ENCODE data around the gene C20orf96.
"Not testable (repeated sequence)": the region's sequence is repeated elsewhere in the genome, so short reads cannot be mapped to it uniquely, and the experiment has no call there.

C20orf96 gene, protein sequence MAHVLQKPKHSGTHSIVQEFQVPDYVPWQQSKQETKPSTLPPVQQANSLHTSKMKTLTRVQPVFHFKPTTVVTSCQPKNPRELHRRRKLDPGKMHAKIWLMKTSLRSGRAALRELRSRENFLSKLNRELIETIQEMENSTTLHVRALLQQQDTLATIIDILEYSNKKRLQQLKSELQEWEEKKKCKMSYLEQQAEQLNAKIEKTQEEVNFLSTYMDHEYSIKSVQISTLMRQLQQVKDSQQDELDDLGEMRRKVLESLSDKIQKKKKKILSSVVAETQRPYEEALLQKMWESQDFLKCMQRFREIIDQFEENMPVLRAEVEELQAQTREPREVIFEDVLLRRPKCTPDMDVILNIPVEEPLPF

DNA sequence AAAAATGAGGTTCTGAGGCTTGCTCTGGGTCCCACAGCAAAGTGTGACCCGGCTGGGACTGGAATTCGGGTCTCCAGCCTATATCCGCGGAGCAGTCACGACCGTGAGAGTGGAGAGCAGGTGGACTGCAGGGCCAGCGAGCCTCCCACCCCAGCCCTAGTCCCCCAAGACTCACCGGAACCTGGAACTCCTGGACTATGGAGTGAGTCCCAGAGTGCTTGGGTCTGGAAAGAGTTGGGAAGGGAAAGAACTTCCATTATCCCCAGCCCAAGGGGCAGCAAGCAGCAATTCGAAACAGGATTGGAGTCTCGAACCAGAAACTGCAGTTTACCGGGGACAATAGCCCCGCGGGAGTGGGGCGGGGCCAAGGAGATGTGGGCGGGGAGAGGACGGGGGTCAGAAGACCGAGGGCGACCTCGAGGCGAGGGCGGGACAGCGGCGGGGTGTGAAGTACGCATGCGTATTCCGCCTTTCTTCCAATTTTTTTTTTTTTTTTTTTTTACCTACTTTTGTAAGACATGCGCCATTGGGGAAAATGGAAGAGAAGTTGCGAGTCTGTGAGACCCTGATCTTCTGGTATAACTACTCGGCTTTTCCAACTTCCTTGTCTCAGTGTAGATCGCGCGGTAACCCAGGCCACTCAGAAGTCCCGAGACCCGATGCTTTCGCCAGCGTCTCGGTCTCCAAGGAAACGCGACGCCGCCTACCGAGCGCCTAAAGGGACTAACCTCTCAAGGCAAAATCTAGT, at the start of gene C20orf96:
Gene C20orf96, minus strand, starts transcription at position 667 of the 748 bp plus-strand sequence. Its CDS starts 140 bp downstream, at position 527.
- DNase-seq = peak; percentile 88

- not testable (repeated sequence) for DNase-seq
Measured at GRCh38 chr20:336040-336439, 45.5 kb upstream of the C20orf96 start.

- DNase-seq = no peak
Measured at GRCh38 chr20:334578-334977, 44.0 kb upstream of the C20orf96 start.

GRCh38 chr20:330233-331149, 39.9 kb upstream of the C20orf96 start:
- peak; percentile 66 for DNase-seq

DNA sequence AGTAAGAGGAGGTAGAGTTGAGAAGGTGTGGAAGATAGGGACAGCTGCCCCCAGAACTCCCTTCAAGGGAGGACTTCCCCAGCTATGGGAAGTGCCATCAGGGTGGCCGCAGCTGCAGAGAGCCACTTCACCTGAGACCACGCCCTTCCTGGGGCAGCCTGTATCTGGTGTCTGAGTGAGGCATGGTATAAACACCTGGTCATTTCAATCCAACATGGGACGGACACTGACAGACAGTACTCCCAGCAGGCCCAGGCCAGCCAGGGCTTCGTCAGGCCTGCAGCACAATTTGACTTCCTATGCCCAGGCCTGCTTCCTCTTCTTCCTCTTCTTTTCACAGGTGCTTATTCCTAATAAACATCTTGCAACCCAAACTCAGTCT, 39.3 kb upstream of the C20orf96 start:
- no peak for DNase-seq

- no peak for DNase-seq
Measured at GRCh38 chr20:328975-329695, 38.6 kb upstream of the C20orf96 start.

DNA sequence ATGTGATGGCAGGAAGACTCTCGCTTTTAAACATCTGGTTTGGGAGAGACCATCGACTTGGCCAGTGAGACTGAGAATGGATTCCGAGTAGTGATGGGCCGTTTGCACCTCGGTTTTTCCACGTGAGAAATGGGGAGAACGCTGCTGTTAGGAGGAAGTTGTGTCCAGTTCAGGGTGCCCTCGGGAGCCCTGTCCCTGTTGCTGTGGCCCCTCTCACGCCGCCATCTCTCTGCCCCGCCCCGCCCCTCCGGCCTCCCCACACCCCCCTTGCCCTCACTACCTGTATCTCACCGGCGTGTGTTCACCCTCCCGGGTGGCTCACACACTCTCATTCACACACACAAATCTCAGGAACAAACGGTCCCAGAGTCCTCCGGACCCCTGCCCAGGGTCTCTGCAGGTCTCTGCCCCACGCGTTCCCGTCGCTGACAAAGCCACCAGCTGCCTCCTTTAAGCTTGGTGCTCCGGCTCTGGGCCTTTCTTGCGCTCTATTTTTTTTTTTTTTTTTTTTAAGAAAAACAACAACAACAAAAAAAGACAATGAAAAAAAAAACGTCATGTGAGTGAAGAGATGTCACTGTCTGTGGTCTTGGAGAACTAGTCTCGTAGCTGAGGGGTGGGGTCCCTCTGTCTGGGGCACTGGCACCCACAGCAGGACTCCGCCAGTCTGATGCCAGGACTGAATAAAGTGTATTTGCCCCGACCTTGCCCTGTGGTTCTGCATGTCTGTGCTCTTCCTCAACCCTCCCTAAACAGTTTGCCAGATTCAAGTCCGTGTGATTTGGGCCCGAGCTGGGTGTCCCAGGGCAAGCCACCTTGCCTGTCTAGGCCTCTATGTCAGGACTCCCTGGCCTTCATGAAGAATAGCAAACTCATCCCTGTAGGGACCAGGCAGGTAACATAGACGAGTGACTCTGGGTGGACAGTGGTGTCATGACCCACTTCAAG, 37.8 kb upstream of the C20orf96 start:
- no peak for DNase-seq

DNA sequence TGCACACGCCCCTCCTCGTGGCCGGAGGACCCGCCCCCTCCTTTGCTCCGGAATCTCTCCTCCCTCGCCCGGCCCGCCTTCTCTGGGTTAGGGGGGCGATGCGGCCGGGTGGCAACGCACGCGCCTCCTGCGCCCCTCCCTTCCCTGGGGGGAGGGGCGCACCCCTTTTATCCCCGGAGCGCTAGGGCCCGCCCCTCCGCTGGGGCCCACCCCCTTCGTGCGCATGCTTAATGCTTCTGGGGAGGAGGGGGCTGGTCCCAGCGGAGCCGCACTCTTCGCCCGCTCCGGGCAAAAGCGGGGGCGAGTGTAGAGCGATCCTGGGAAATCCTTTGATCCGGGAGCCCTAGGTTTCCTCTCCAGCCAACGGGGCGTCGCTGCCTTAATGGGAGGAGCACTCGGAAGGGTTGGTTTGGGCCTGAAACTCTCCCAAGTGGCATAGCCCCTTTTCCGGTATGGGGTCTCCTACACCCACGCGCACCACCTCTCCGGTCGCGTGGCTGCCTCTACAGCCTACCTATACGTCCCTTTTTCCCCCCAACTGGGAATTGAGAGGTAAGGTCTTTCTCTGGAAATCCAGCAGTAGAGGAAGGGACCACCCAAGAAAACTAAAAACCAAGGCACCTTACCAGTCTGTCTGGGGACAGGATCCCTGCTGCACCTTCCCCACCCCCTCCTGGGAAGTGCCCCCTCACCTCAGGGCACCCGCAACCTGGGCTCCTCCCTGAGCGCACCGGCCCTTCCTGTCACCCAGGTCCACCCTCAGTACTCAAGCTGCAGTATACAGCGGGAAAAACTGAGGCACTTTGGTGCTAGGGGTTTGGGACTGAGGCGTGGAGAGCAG, 36.9 kb upstream of the C20orf96 start:
- DNase-seq = peak; percentile 82

- no peak for DNase-seq
Measured at GRCh38 chr20:326645-327185, 36.2 kb upstream of the C20orf96 start.

DNA sequence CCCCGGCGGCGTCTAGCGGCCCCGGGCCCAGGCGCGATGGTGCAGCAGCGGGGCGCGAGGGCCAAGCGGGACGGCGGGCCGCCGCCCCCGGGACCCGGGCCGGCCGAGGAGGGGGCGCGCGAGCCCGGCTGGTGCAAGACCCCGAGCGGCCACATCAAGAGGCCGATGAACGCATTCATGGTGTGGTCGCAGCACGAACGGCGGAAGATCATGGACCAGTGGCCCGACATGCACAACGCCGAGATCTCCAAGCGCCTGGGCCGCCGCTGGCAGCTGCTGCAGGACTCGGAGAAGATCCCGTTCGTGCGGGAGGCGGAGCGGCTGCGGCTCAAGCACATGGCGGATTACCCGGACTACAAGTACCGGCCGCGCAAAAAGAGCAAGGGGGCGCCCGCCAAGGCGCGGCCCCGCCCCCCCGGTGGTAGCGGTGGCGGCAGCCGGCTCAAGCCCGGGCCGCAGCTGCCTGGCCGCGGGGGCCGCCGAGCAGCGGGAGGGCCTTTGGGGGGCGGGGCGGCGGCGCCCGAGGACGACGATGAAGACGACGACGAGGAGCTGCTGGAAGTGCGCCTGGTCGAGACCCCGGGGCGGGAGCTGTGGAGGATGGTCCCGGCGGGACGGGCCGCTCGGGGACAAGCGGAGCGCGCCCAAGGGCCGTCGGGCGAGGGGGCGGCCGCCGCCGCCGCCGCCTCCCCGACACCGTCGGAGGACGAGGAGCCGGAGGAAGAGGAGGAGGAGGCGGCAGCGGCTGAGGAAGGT, 35.5 kb upstream of the C20orf96 start:
- DNase-seq = peak; percentile 46

GRCh38 chr20:325045-325888, 34.7 kb upstream of the C20orf96 start, which contains the start of gene SOX12:
SOX12 (plus strand) TSS chr20:325552; CDS start chr20:325925, 373 bp downstream.
- peak; percentile 94 for DNase-seq

DNA sequence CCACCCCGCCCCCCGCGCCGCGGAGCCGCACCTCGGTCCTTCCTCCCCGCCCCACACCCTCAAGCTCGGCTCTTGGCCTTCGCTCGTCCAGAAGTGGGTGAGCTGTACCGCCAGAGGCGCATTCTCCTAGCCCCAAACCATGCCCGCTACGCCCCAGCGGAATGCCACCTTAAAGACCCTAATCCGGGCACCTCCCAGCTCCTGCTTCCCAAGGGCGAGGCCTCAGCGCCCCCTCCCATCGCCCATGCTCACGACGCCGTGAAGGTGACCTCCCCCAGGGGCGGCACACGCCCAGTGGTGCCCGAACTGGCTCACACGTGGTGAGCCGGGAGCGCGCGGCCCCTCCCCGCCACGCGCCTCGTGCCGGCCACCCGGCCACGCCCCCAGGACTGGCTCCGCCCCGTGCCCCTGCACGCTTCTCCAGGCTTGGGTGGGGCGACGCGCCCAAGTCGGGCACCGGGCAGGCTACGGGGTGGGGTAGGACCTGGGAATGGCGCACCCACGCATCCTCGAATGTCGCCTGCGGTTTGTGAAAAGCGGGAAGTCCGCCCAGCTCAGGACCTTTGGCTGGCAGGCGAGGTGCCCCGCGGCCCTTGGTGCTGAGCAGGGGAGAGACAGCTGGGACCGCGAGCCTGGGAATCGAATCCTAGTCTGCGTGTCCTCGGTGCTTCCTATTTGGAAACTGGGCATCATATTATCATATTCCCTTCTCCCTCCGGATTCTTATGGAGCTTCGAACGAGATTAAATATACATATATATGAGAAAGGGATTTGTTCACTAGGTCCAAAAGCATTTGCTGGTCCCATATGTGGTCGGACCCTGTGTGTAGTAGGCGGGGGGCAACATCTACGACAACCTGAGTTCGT, 33.9 kb upstream of the C20orf96 start:
- peak; percentile 85 for DNase-seq

GRCh38 chr20:316316-317068, 25.9 kb upstream of the C20orf96 start:
- no peak for DNase-seq

GRCh38 chr20:313948-314347, 23.4 kb upstream of the C20orf96 start:
- no peak for DNase-seq

DNA sequence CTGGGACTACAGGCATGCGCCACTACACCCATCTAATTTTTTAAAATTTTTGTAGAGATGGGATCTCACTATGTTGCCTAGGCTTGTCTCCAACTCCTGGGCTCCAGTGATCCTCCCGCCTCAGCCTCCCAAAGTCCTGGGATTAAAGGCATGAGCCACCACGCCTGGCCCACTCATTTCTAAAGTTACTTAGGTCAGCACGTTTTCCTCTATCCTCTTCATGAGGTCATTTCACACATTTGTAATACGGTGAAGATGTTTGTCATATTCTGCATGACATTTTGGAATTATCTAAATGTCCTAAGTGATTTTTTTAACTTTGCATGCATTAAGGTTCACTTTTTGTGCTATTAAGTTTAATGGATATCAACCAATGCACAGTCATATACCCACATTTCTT, 22.9 kb upstream of the C20orf96 start:
- no peak for DNase-seq

- DNase-seq = no peak
Measured at GRCh38 chr20:312866-313265, 22.3 kb upstream of the C20orf96 start.

All from CD4-positive, alpha-beta T cell treated with Interferon gamma for 1 hour (primary cell).